ENCODE measurements around the gene NPAS2. TPM values are rescaled to one million over a fixed set of nuclear protein-coding genes. Genes with fewer than 3 reads are reported as not detected.

Gene NPAS2
- polyA plus RNA-seq, 3 donors: 13.2 to 20.2 (median 14.5) TPM

DNA sequence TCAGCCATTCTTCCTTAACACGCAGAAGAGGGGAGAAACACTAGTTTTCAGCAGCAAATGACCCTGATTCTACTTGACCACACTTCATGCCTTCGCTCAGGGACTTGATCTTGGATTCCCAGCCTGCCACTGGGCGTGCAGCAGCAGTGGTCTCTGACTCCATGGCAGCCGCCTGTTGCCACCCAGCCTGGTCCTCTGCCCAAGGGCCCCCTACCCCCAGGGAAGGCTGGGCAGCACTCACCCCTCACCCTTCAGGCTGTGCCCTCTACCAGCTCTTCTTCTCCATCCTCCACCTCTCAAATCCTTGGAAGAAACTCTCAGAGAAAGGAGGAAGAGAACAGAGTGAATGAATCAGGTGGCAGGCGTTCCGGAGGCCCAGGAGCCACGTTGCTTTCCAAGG is 150.1 kb downstream of the NPAS2 start:
- no peak for DNase-seq (ENCODE audit: extremely low read depth in 1 of 11, low read depth in 9 of 11, low spot score in 4 of 11)

DNA sequence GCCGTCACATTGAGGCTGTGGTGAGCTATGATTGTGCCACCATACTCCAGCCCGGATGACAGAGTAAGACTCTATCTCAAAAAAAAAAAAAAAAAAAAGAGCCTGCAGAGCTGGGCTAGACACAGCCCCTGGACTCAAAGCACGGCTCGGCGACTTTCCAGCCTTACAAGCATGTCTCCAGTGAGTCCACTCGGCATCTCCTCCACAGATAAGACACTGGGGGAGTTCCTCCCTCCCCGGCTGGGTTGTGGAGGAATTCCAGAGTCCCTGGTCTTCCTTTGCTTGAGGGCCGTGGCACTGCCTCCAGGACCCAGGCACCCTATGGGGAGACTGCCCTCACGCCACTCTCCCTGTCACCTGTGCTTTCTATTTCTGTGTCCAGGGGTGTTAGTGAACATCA is 151.3 kb downstream of the NPAS2 start:
- no peak for DNase-seq (ENCODE audit: extremely low read depth in 1 of 11, low read depth in 9 of 11, low spot score in 4 of 11)

DNA sequence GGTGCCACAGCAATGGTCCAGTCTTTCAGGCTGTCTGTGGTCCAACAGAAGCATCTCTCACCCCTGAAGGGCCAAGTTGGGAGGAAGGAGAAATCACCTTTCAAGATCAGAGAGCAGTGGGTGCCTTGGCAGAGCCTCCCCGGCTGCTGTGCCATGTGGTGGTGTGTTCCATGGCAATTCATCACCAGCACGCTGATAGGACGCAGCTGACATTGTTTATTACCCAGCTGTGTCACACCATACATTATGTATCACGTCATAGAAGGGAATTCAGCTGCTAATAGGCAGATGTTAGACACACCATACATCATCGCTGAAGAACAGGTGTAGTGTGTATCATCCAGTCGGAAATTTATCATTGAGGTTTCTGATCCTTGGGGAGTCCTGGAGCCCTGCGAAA is 152.5 kb downstream of the NPAS2 start:
- no peak for DNase-seq (ENCODE audit: extremely low read depth in 1 of 11, low read depth in 9 of 11, low spot score in 4 of 11)

DNA sequence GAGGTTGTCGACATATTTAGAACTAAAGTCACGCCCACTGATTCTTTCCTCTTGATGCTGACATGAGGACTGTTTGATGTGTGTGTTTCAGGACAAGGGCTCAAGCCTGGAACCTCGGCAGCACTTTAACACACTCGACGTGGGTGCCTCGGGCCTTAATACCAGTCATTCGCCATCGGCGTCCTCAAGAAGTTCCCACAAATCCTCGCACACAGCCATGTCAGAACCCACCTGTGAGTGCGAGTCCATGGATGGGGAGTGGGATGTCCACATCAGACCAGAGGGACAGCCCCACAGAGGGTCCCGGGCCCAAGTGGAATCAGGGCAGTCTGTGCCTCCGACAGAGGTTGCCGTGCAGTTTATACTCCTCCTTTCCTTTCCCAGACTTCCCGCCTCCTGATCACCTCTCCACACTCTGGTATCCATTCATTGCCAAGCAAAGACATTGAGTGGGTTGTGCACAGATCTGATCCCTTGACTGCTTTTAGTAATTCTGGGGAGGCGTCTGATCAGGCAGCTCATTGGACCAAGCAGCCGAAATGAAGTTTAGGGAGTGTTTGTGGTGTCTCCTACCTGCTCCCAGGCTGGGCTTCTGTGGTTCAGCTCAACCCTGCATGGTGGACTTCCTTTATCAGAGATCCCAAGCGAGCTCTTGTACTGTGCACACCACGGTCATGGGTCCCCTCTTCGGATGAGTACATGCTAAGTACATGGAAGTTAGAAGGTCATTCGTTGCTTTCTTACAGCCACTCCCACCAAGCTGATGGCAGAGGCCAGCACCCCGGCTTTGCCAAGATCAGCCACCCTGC is 155.0 kb downstream of the NPAS2 start:
- no peak for DNase-seq (ENCODE audit: extremely low read depth in 1 of 11, low read depth in 9 of 11, low spot score in 4 of 11)

DNA sequence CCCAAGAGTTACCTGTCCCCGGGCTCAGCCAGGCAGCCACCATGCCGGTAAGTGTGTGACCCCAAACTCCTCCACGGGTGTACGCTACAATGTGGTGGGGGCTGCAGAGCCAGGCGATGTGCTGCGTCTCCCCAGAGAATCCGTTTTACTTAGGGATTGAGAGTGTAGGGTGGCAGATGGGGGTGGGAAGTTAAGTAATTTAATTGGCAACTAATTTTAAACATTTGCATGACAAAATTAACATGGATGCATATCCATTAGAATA is 155.5 kb downstream of the NPAS2 start:
- no peak for DNase-seq (ENCODE audit: extremely low read depth in 1 of 11, low read depth in 9 of 11, low spot score in 4 of 11)

DNA sequence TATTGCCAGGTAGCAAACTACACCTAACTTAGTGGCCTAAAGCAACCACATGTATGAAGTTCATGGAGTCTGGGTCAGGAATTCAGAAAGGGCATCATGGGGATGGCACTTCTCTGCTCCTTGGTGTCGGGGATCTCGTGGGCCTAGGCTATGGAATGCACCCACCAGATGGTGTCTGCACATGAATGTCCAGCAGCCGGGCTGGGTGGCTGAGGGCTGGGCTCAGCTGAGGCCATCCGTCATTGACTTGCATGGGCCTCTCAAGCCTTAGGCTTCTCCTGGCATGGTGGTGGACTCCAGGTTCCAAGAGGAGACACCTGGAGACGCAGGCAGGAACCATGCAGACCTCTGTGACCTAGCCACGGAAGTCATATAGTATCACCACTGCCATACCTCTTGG is 156.1 kb downstream of the NPAS2 start:
- DNase-seq (ENCODE audit: extremely low read depth in 1 of 11, low read depth in 9 of 11, low spot score in 4 of 11): no peak

DNA sequence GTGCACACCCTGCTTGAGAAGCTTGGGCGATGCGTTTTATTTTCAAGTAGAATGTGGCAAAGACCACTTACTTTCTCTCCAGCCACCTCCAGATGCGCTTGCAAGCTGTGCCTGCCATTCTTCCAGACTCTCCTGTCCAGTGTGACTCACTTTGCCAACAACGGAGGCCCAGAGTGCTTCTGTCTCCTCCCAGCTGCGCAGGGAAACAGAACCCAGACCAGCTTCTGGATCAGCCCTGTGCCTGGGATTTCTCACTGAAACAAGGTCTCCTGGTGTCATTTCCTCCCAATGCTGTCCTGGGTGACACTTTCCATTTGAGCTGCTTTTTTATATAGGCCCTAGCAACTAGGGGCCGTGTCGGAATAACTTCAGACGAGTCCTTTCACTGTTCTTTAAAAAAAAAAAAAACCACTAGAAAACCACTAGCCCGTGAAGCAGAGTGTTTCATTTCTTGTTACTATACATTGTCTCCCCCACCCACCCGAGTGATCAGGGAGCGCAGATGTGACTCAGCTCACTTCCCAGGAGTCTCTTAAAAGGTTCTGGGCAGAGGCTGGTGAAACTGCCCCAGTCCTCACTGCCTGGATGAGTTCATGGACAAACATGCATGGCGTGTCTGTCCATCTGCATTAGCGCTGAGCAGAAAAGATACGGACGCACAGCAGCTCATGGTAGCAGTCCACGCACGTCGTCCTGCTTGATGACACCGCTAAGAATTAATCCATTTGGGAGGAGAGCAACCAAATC is 156.9 kb downstream of the NPAS2 start:
- DNase-seq (ENCODE audit: extremely low read depth in 1 of 11, low read depth in 9 of 11, low spot score in 4 of 11): no peak

DNA sequence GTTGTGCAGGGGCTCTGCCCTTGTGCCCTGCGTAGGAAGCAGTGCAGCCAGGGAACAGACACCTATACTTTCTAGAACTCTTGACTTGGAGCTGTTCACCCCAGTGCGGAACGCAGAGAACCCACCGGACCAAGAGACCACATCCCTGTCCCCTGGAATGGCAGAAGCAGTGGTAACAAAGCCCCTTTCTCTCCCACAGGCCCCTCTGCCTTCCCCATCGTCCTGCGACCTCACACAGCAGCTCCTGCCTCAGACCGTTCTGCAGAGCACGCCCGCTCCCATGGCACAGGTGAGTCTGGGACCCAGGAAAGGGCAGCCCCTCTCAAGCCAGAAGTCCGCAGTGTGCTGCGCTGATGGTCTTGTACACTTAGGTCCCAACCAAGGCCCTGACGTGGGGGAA is 157.6 kb downstream of the NPAS2 start:
- DNase-seq (ENCODE audit: extremely low read depth in 1 of 11, low read depth in 9 of 11, low spot score in 4 of 11): no peak

DNA sequence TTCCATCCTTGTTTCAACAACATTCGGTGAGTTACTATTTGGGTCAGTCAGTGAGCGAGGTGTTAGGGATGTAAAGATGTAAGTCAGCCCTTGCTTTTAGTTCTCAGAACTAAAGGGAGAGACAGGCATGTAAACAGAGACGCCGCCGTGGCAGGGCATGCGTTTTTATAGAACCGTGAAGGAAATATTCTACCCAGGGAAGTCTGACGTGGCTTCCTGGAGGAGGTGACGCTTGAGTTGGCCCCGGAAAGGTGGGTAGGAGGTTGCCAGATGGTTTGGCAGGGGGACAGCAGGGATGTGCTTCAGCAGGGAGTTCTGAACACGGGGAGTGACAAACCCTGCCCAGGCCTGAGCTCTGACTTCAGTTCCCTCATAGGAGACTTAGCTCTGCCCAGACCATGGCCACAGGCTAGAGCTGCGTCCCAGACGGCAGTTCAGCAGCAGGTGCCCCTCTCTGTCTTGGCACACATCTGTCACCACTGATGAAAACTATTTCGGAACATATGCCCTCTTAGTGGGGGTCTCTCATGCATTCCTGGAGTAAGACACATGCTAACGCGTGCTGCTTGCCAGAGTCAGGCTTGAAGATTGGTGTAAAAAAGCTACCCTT is 158.7 kb downstream of the NPAS2 start:
- no peak for DNase-seq (ENCODE audit: extremely low read depth in 1 of 11, low read depth in 9 of 11, low spot score in 4 of 11)

DNA sequence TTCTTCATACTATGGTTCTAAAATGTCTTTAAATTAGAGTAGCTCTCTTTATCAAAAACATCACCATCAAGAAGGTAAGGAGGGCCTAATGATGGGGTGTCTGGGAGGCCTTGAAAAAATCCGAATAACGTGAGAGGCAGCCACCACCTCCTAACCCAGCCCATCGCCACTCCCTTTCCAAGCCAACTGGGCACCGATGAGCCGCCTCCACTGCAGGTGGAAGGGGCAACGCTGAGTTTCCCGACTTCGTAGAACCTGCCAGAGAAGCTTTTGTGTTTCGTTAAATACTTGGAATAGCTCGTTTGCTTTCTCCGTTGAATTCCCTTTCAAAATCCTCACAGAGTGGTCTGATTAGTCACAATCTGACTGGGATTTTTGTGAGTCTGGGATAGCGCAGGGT is 160.1 kb downstream of the NPAS2 start:
- no peak for DNase-seq (ENCODE audit: extremely low read depth in 1 of 11, low read depth in 9 of 11, low spot score in 4 of 11)

DNA sequence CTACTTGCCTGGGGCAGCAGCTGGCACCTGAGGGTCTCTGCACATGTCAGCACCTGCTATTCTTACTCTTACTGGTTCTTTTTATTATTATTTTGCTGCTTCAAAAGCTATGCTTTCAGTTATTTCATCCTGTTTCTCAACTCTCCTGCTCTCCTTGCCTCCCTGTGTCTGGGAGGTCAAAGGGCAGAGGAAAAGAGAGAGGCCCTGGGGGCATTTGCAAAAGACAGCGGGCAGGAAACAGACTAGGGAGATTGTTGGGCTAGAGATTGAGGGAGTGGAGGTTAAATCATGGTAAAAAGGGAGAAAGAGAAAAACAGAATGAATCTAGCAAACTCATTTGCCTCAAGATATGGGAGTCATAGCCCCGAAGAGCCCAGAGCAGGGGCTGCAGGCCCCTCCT is 161.1 kb downstream of the NPAS2 start:
- no peak for DNase-seq (ENCODE audit: extremely low read depth in 1 of 11, low read depth in 9 of 11, low spot score in 4 of 11)

DNA sequence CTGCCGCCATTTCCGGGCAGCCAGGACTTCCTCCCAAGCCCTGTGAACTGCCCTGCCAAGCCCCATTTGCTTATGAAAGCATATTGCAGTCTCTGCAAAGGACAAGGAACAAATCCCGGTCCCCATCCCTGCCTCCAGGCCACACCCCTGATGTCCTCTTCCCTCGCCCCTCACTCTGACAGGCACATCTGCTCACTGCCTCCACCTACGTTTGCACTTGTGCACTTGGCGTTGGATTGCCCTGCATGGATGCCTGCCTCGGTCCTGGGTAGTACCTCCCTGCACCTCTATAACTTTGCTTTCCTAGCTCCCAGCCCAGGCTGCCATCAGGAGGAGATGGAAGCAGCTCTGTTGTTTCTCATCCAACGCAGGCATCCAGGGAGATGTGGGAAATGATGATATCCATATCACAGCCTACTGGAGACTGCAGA is 162.5 kb downstream of the NPAS2 start:
- DNase-seq (ENCODE audit: extremely low read depth in 1 of 11, low read depth in 9 of 11, low spot score in 4 of 11): no peak

DNA sequence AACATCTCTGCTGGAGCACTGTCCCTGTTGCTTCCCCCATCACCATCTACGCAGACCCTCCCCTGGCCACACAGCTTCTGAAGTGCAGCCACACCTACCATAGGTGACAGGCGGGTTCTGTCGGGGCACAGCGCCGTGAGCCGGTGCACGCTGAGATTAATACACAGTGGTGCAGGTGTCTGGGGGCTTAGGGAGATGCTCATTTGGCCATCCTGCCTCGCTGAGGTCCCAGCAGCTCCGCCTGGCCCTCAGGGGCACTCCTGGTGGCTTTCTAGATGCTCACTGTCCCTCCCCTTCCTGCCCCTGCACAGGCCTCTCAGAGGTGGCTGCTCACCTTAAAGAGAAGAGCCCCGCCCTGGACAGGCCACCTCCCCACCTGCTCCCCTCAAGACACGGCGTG is 163.3 kb downstream of the NPAS2 start:
- no peak for DNase-seq (ENCODE audit: extremely low read depth in 1 of 11, low read depth in 9 of 11, low spot score in 4 of 11)

DNA sequence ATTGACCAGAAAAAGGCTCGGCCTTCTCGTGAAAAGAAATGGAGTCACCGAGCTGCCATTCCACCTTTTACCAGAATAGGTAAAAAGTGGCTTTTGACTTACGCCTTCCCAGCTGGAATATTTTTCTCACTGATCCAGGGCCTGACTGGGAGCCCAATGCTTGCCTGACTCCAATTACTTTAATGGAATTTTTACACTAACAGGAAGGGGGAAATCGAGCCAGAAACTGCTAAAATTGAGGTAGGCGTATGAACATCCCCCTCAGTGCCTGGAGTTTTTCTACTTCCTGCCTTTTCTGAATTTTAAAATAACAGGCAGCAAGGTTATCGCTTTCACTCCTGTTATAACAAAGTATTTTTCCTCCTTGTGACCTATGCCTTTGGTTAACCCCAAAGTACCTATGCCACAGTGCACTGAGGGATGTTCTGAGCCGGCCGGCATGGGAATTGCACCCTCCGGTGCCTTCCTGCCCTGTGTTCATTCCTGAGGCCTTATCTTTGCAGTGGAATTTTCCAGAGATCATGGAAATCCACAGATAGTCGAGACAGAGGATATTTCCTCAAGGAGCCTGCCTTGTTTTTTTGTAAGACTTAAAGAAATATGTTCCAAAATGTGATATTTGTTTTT is 163.9 kb downstream of the NPAS2 start:
- DNase-seq (ENCODE audit: extremely low read depth in 1 of 11, low read depth in 9 of 11, low spot score in 4 of 11): no peak

DNA sequence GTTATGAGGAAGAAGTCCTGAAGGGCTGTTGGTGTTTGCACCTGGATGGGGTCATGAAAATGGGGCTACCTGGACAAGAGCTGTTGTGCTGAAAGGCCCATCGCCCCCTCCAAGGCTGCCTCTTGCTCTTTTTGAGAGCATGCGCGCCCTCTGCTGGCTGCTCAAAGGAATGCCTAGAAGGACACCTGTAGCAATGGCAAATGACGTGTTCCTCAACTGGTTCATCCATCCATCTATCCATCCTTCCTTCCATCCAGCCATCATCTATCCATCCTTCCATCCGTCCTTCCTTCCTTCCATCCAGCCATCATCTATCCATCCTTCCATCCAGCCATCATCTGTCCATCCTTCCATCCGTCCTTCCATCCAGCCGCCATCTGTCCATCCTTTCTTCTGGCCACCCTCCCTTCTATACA is 165.0 kb downstream of the NPAS2 start:
- peak in 5 of 11 donors; percentile 58 to 68 (median 60) for DNase-seq (ENCODE audit: extremely low read depth in 1 of 11, low read depth in 9 of 11, low spot score in 4 of 11)

DNA sequence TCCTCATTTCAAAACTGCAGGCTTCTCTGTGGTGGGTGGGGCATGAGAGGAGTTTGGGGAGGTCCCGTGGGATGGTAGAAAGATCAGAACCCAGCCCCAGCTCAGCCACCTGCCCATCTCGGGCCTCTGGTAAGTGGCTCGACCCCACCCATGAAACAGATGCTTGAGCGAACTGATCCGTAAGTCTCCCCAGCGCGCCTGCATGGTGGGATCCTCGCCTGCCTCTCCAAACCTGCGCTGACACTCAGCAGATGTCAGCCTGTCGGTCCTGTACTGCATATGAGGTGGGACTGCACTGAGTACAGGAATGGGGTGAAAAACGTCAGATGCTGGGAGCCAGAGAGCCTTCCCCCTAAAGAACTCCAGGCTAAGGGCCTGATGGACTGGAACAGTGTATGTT is 166.2 kb downstream of the NPAS2 start:
- DNase-seq (ENCODE audit: extremely low read depth in 1 of 11, low read depth in 9 of 11, low spot score in 4 of 11): no peak

DNA sequence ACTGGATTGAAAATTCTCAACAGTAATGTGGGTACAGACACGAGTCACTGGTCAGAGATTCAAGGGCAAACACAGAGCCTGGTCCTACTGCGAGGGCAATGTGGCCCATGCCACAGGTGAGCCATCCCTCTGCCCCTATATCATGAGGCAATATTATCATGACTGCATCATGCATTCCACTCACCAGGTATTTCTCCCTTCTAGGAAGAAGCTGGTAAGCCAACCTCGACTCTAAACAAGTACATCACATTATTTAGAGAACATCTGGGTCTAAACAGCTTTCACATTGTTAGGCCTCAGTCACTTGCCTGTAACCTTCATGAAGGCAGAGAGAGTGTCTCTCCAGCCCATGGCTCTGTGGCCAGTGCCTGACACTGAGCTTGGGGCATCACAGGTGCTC is 167.6 kb downstream of the NPAS2 start:
- no peak for DNase-seq (ENCODE audit: extremely low read depth in 1 of 11, low read depth in 9 of 11, low spot score in 4 of 11)

DNA sequence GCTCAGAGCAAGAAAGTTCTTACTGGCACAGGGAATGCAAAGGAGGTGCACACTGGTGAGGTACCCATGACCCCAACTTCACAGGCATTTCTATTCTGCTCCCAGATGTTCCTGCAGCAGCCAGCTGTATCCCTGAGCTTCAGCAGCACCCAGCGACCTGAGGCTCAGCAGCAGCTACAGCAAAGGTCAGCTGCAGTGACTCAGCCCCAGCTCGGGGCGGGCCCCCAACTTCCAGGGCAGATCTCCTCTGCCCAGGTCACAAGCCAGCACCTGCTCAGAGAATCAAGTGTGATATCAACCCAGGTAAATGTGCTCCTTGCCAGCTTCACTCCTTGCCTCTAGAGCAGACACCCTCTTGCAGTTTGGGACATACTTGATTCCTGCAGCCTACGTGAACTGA is 168.0 kb downstream of the NPAS2 start:
- no peak for DNase-seq (ENCODE audit: extremely low read depth in 1 of 11, low read depth in 9 of 11, low spot score in 4 of 11)

DNA sequence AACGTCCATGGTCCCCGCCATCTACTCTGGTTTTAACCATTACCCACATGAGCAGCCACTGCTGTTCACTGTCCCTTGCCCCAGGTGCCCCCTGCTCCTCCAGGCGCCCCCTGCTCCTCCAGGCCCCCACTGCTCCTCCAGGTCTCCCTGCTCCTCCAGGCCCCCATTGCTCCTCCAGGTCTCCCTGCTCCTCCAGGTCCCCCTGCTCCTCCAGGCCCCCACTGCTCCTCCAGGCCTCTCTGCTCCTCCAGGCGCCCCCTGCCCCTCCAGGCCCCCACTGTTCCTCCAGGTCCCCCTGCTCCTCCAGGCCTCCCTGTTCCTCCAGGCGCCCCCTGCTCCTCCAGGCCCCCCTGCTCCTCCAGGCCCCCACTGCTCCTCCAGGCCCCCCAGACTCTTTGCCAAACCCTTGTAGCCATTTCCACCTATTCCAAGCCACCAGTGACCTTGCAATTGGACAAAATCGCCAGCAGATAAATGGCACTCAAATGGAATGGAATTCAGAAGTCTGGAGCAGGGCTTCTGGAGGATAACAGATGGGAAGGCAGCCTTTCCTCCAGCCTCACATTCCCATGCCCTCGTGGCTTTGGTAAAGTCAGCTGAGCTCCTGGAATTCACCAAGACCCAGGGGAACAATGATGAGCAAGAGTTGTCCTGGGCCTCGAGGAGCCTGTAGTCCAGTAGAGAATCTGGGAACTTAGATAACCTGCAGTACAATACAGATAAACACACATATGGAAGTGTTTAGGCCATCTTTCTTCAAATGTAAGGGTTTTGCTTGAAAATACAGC is 168.9 kb downstream of the NPAS2 start:
- DNase-seq (ENCODE audit: extremely low read depth in 1 of 11, low read depth in 9 of 11, low spot score in 4 of 11): no peak
